Trophoblast cell (in vitro differentiated cells and primary cell): Measurements from ENCODE around the gene BOC.

ENCODE experiments used
- DNase-seq, 2 donors: peaks; one replicate each; pipeline ENCODE4 v3.0.0-alpha.2; 2016
- H2AFZ ChIP-seq: 2 replicates; pipeline ENCODE4 v1.6.1; 2013; ENCODE audit warnings: low read length, moderate library complexity, mild to moderate bottlenecking; ENCODE audit not compliant: insufficient read depth, poor library complexity
- H2AK5ac ChIP-seq: 2 replicates; pipeline ENCODE4 v1.6.1; 2013; ENCODE audit warnings: mild to moderate bottlenecking, low read length
- H2BK120ac ChIP-seq: 2 replicates; pipeline ENCODE4 v1.6.1; 2013; ENCODE audit warnings: low read length, mild to moderate bottlenecking, moderate library complexity; ENCODE audit not compliant: insufficient read depth, poor library complexity
- H2BK12ac ChIP-seq: 2 replicates; pipeline ENCODE4 v1.6.1; 2013; ENCODE audit warnings: mild to moderate bottlenecking, low read length, moderate library complexity
- H2BK5ac ChIP-seq: 2 replicates; pipeline ENCODE4 v1.6.1; 2013; ENCODE audit warnings: low read length, low read depth, moderate library complexity, mild to moderate bottlenecking; ENCODE audit not compliant: poor library complexity
- H3K14ac ChIP-seq: 2 replicates; pipeline ENCODE4 v1.6.1; 2013; ENCODE audit warnings: mild to moderate bottlenecking, low read length
- H3K18ac ChIP-seq: 2 replicates; pipeline ENCODE4 v1.6.1; 2013; ENCODE audit warnings: mild to moderate bottlenecking, low read length
- H3K23ac ChIP-seq: 2 replicates; pipeline ENCODE4 v1.6.1; 2013; ENCODE audit warnings: low read length
- H3K27ac ChIP-seq: 2 replicates; pipeline ENCODE4 v1.5.1; 2013; ENCODE audit warnings: low read depth, mild to moderate bottlenecking, inconsistent platforms, low read length, moderate library complexity
- H3K27me3 ChIP-seq: 2 replicates; pipeline ENCODE4 v1.6.1; 2013; ENCODE audit warnings: inconsistent platforms, mild to moderate bottlenecking, low read length, moderate library complexity; ENCODE audit not compliant: insufficient read depth
- H3K36me3 ChIP-seq, 2 experiments: 1 replicate in 1 of 2; 2 replicates in 1 of 2; pipeline ENCODE4 v1.6.1; 2013; ENCODE audit warnings: low read length in 2 of 2, mild to moderate bottlenecking in 2 of 2, moderate library complexity in 1 of 2; ENCODE audit not compliant: insufficient read depth in 2 of 2, control insufficient read depth in 1 of 2
- H3K4ac ChIP-seq: 2 replicates; pipeline ENCODE4 v1.6.1; 2013; ENCODE audit warnings: low read depth, mild to moderate bottlenecking, low read length, moderate library complexity
- H3K4me1 ChIP-seq, 2 experiments: 1 replicate in 1 of 2; 2 replicates in 1 of 2; pipeline ENCODE4 v1.6.1; 2013; ENCODE audit warnings: low read length in 2 of 2, mild to moderate bottlenecking in 2 of 2, moderate library complexity in 1 of 2; ENCODE audit not compliant: insufficient read depth in 2 of 2, control insufficient read depth in 1 of 2
- H3K4me2 ChIP-seq: 2 replicates; pipeline ENCODE4 v1.6.1; 2013; ENCODE audit warnings: inconsistent platforms, mild to moderate bottlenecking, low read length, moderate library complexity
- H3K4me3 ChIP-seq: 2 replicates; pipeline ENCODE4 v1.5.1; 2013; ENCODE audit warnings: mild to moderate bottlenecking, low read depth, low read length, inconsistent platforms
- H3K79me1 ChIP-seq: one replicate; pipeline ENCODE4 v1.6.1; 2013; ENCODE audit warnings: low read length
- H3K79me2 ChIP-seq: 2 replicates; pipeline ENCODE4 v1.6.1; 2013; ENCODE audit warnings: low read length, mild to moderate bottlenecking; ENCODE audit not compliant: control insufficient read depth, insufficient read depth, poor library complexity
- H3K9ac ChIP-seq: 2 replicates; pipeline ENCODE4 v1.6.1; 2013; ENCODE audit warnings: mild to moderate bottlenecking, low read length
- H3K9me3 ChIP-seq: 2 replicates; pipeline ENCODE4 v1.6.1; 2013; ENCODE audit warnings: low read depth, mild to moderate bottlenecking, control low read depth, inconsistent platforms, low read length; ENCODE audit not compliant: insufficient read depth
- H4K12ac ChIP-seq: 2 replicates; pipeline ENCODE4 v1.6.1; 2013; ENCODE audit warnings: low read depth, mild to moderate bottlenecking, low read length, moderate library complexity
- H4K8ac ChIP-seq: 2 replicates; pipeline ENCODE4 v1.6.1; 2013; ENCODE audit warnings: low read depth, mild to moderate bottlenecking, low read length, moderate library complexity
- H4K91ac ChIP-seq: one replicate; pipeline ENCODE4 v1.6.1; 2013; ENCODE audit warnings: low read depth, mild to moderate bottlenecking, low read length, moderate library complexity
- WGBS: extraction: QIAGEN DNeasy Blood & Tissue Kit; methylation state at CpG from one replicate; pipeline ENCODE4 v1.1.7; 2013; ENCODE audit warnings: missing lambda C conversion rate; ENCODE audit not compliant: insufficient read length, insufficient coverage; ENCODE audit errors: extremely low coverage; 5-methylcytosine and 5-hydroxymethylcytosine counted together

Gene BOC

GRCh38 chr3:113283306-113283705 lies 71.9 kb downstream of the BOC start:
- Histone ChIP-seq H2BK5ac (no peak overlapping the region), H3K14ac (no peak overlapping the region), H2BK120ac (no peak overlapping the region), H4K91ac (no peak overlapping the region), H3K9me3 (peaks cover 4% of the 10 kb centered on the region), H2BK12ac (no peak overlapping the region), H2AFZ (no peak overlapping the region), H3K27me3 (no peaks in the 10 kb centered on the region), H3K4me2 (no peak overlapping the region), H2AK5ac (no peak overlapping the region), H3K79me1 (no peaks in the 10 kb centered on the region), H3K4me3 (no peak overlapping the region), H4K12ac (no peak overlapping the region), H3K9ac (no peak overlapping the region), H3K18ac (no peak overlapping the region), H3K4ac (no peak overlapping the region), H3K23ac (no peak overlapping the region), H3K79me2 (no peaks in the 10 kb centered on the region), H4K8ac (no peak overlapping the region), H3K4me1 (no peaks in the 10 kb centered on the region), H3K36me3 (peaks cover 69 to 79% of the 10 kb centered on the region in 2 experiments), H3K27ac (no peak overlapping the region)
- WGBS = no CpG with 5 or more reads among the region's 12 CpGs
- no peak for DNase-seq

GRCh38 chr3:113284453-113285050 lies 73.2 kb downstream of the BOC start:
- WGBS = no CpG with 5 or more reads among the region's 12 CpGs
- H2BK120ac ChIP-seq = no peak overlapping the region
- H3K79me2 ChIP-seq = no peaks in the 10 kb centered on the region
- no peaks in the 10 kb centered on the region for H3K27me3 ChIP-seq
- H3K14ac ChIP-seq = no peak overlapping the region
- H3K4me3 ChIP-seq = no peak overlapping the region
- H2AFZ ChIP-seq = no peak overlapping the region
- H4K8ac ChIP-seq = no peak overlapping the region
- H2BK12ac ChIP-seq = no peak overlapping the region
- no peak overlapping the region for H3K9ac ChIP-seq
- no peaks in the 10 kb centered on the region for H3K4me1 ChIP-seq
- no peaks in the 10 kb centered on the region for H3K79me1 ChIP-seq
- no peak for DNase-seq
- no peak overlapping the region for H3K23ac ChIP-seq
- H3K9me3 ChIP-seq = peaks cover 4% of the 10 kb centered on the region
- no peak overlapping the region for H4K91ac ChIP-seq
- no peak overlapping the region for H4K12ac ChIP-seq
- H3K27ac ChIP-seq = no peak overlapping the region
- no peak overlapping the region for H2BK5ac ChIP-seq
- no peak overlapping the region for H2AK5ac ChIP-seq
- no peak overlapping the region for H3K4ac ChIP-seq
- H3K4me2 ChIP-seq = no peak overlapping the region
- no peak overlapping the region for H3K18ac ChIP-seq
- H3K36me3 ChIP-seq = peaks cover 56 to 70% of the 10 kb centered on the region in 2 experiments

DNA sequence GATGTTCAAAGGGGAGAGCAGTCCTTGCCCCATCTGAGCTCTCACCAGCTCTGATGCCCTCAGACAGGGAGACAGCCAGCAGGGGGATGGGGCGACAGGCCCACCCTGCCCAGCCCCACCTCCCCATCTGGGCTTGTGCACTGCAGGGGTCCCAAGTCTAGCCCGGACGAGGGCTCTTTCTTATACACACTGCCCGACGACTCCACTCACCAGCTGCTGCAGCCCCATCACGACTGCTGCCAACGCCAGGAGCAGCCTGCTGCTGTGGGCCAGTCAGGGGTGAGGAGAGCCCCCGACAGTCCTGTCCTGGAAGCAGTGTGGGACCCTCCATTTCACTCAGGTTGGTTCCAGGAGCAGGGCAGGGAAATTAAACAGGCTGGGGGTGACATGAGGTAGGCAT lies 73.9 kb downstream of the BOC start:
- Histone ChIP-seq H3K4me2 (no peak overlapping the region), H3K27me3 (no peaks in the 10 kb centered on the region), H4K12ac (no peak overlapping the region), H3K4ac (no peak overlapping the region), H3K14ac (no peak overlapping the region), H2BK5ac (no peak overlapping the region), H3K36me3 (peaks cover 50 to 65% of the 10 kb centered on the region in 2 experiments), H2BK120ac (no peak overlapping the region), H3K23ac (no peak overlapping the region), H3K9ac (no peak overlapping the region), H2BK12ac (no peak overlapping the region), H4K91ac (no peak overlapping the region), H3K27ac (no peak overlapping the region), H3K79me2 (no peaks in the 10 kb centered on the region), H2AK5ac (no peak overlapping the region), H3K79me1 (no peaks in the 10 kb centered on the region), H3K4me3 (no peak overlapping the region), H2AFZ (no peak overlapping the region), H3K4me1 (no peaks in the 10 kb centered on the region), H3K9me3 (peaks cover 4% of the 10 kb centered on the region), H4K8ac (no peak overlapping the region), H3K18ac (no peak overlapping the region)
- no peak for DNase-seq
- WGBS = no CpG with 5 or more reads among the region's 8 CpGs

DNA sequence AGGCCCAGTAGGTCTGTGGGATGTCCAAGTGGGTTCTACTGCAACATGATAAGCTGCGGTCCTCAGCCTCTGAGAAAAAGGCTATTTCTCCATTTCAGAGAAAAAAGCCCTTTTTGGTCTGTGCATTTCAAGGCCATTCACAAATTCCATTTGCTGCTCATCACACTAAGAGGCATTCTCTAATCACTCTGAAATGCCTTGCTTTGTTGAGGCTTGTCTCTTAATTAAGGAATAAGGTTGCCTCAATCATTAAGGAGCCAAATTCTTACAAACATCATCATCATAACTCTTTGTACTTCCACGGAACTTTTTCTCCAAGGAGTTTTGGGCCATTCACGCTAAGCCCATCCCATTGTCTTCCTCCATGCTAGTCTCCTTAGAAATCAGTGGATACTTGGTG lies 74.4 kb downstream of the BOC start:
- H4K91ac ChIP-seq = no peak overlapping the region
- no peak overlapping the region for H2BK120ac ChIP-seq
- H3K23ac ChIP-seq = no peak overlapping the region
- H3K4me1 ChIP-seq = no peaks in the 10 kb centered on the region
- no peak overlapping the region for H3K14ac ChIP-seq
- no peak overlapping the region for H2BK5ac ChIP-seq
- H3K79me2 ChIP-seq = no peaks in the 10 kb centered on the region
- no peak overlapping the region for H4K8ac ChIP-seq
- H3K4ac ChIP-seq = no peak overlapping the region
- no peak overlapping the region for H2AK5ac ChIP-seq
- no peak overlapping the region for H4K12ac ChIP-seq
- H3K9me3 ChIP-seq = peaks cover 3% of the 10 kb centered on the region
- peaks cover 48 to 60% of the 10 kb centered on the region in 2 experiments for H3K36me3 ChIP-seq
- H2AFZ ChIP-seq = no peak overlapping the region
- no peak for DNase-seq
- WGBS = no CpG with 5 or more reads among the region's 3 CpGs
- no peak overlapping the region for H2BK12ac ChIP-seq
- H3K4me3 ChIP-seq = no peak overlapping the region
- no peaks in the 10 kb centered on the region for H3K27me3 ChIP-seq
- no peak overlapping the region for H3K4me2 ChIP-seq
- H3K79me1 ChIP-seq = no peaks in the 10 kb centered on the region
- no peak overlapping the region for H3K9ac ChIP-seq
- no peak overlapping the region for H3K27ac ChIP-seq
- H3K18ac ChIP-seq = no peak overlapping the region
